ENCODE measurements around the gene SIGLEC6. TPM values are rescaled to one million over a fixed set of nuclear protein-coding genes. Genes with fewer than 3 reads are reported as not detected.
"Not testable (repeated sequence)": the region's sequence is repeated elsewhere in the genome, so short reads cannot be mapped to it uniquely, and the experiment has no call there.

SIGLEC6 gene
- polyA plus RNA-seq, 3 donors, result 0.05 to 0.34 TPM; not detected in 1

GRCh38 chr19:51521781-51522180 is 9.7 kb downstream of the SIGLEC6 start:
- WGBS, 3 donors, result 44 to 58% (median 48%) methylated on average over 2 of the region's 2 CpGs
- no peak overlapping the region for H3K27ac ChIP-seq (ENCODE audit: low read depth, low read length)

- 67 to 81% (median 78%) methylated on average over 2 of the region's 2 CpGs for WGBS, 3 donors
- H3K27ac ChIP-seq (ENCODE audit: low read depth, low read length), result no peak overlapping the region
These were observed 10.1 kb downstream of the SIGLEC6 start for GRCh38 chr19:51521357-51521756.

GRCh38 chr19:51520728-51521127 is 10.7 kb downstream of the SIGLEC6 start:
- 38 to 52% (median 42%) methylated on average over 2 of the region's 2 CpGs for WGBS, 3 donors

GRCh38 chr19:51514866-51515481 is 16.5 kb downstream of the SIGLEC6 start:
- no peak overlapping the region for H3K27ac ChIP-seq (ENCODE audit: low read depth, low read length)
- 13 to 18% (median 16%) methylated on average over 3 of the region's 3 CpGs for WGBS, 3 donors

More at GRCh38 chr19:51520728-51521127, 10.7 kb downstream of the SIGLEC6 start:
- H3K27ac ChIP-seq (ENCODE audit: low read depth, low read length), result no peak overlapping the region

- WGBS, 3 donors, result 19 to 33% (median 31%) methylated on average over 2 of the region's 2 CpGs
These were observed 17.5 kb downstream of the SIGLEC6 start for GRCh38 chr19:51513968-51514367.

GRCh38 chr19:51511353-51511752 is 20.1 kb downstream of the SIGLEC6 start:
- 10 to 17% (median 13%) methylated on average over 6 of the region's 6 CpGs for WGBS, 3 donors
- H3K27ac ChIP-seq (ENCODE audit: low read depth, low read length), result no peak overlapping the region

More at GRCh38 chr19:51513968-51514367, 17.5 kb downstream of the SIGLEC6 start:
- no peak overlapping the region for H3K27ac ChIP-seq (ENCODE audit: low read depth, low read length)

GRCh38 chr19:51509823-51510660 is 21.4 kb downstream of the SIGLEC6 start:
- WGBS, 3 donors, result 27 to 39% (median 37%) methylated on average over 7 of the region's 7 CpGs
- H3K27ac ChIP-seq (ENCODE audit: low read depth, low read length), result no peak overlapping the region

GRCh38 chr19:51508059-51508733 is 23.3 kb downstream of the SIGLEC6 start:
- 37 to 58% (median 55%) methylated on average over 2 to 3 of the region's 3 CpGs for WGBS, 3 donors

GRCh38 chr19:51507640-51508058 is 23.8 kb downstream of the SIGLEC6 start:
- WGBS, 3 donors, result 53 to 58% (median 54%) methylated on average over 6 of the region's 6 CpGs
- H3K27ac ChIP-seq (ENCODE audit: low read depth, low read length), result no peak overlapping the region

More at GRCh38 chr19:51508059-51508733, 23.3 kb downstream of the SIGLEC6 start:
- no peak overlapping the region for H3K27ac ChIP-seq (ENCODE audit: low read depth, low read length)

GRCh38 chr19:51507192-51507591 is 24.3 kb downstream of the SIGLEC6 start:
- no peak overlapping the region for H3K27ac ChIP-seq (ENCODE audit: low read depth, low read length)
- WGBS, 3 donors, result 36 to 54% (median 49%) methylated on average over 3 of the region's 3 CpGs

- WGBS, 3 donors, result 22 to 42% (median 42%) methylated on average over 3 of the region's 3 CpGs
- no peak overlapping the region for H3K27ac ChIP-seq (ENCODE audit: low read depth, low read length)
These were observed 25.6 kb downstream of the SIGLEC6 start for GRCh38 chr19:51505904-51506303.

GRCh38 chr19:51503896-51504295 is 27.6 kb downstream of the SIGLEC6 start:
- WGBS, 3 donors, result 34 to 42% (median 36%) methylated on average over 3 of the region's 3 CpGs
- H3K27ac ChIP-seq (ENCODE audit: low read depth, low read length), result no peak overlapping the region

- 45 to 69% (median 65%) methylated on average over 5 of the region's 5 CpGs for WGBS, 3 donors
- H3K27ac ChIP-seq (ENCODE audit: low read depth, low read length), result no peak overlapping the region
These were observed 28.1 kb downstream of the SIGLEC6 start for GRCh38 chr19:51503286-51503817.

- no peak within 1 kb of the TSS for H3K27ac ChIP-seq (ENCODE audit: low read depth, low read length)
- 46 to 65% (median 52%) methylated on average over 9 to 12 of the region's 12 CpGs for WGBS, 3 donors
These were observed 29.7 kb downstream of the SIGLEC6 start, which contains the start of gene SIGLEC12 for GRCh38 chr19:51501594-51502263. Gene SIGLEC12, minus strand, starts transcription at chr19:51501800. Its CDS starts 67 bp downstream, at chr19:51501733.

GRCh38 chr19:51500931-51501330 is 30.5 kb downstream of the SIGLEC6 start:
- not testable (repeated sequence) for H3K27ac ChIP-seq (ENCODE audit: low read depth, low read length)
- WGBS, 3 donors, result 50 to 61% (median 55%) methylated on average over 4 to 8 of the region's 8 CpGs

- no peak overlapping the region for H3K27ac ChIP-seq (ENCODE audit: low read depth, low read length)
- 26 to 56% (median 49%) methylated on average over 3 of the region's 3 CpGs for WGBS, 3 donors
These were observed 33.8 kb downstream of the SIGLEC6 start for GRCh38 chr19:51497666-51498065.

GRCh38 chr19:51493776-51494175 is 37.7 kb downstream of the SIGLEC6 start:
- WGBS, 3 donors, result 12 to 25% (median 13%) methylated on average over 2 of the region's 2 CpGs

GRCh38 chr19:51491586-51491985 is 39.9 kb downstream of the SIGLEC6 start:
- 71 to 82% (median 76%) methylated on average over 7 of the region's 7 CpGs for WGBS, 3 donors
- H3K27ac ChIP-seq (ENCODE audit: low read depth, low read length), result no peak overlapping the region

More at GRCh38 chr19:51493776-51494175, 37.7 kb downstream of the SIGLEC6 start:
- H3K27ac ChIP-seq (ENCODE audit: low read depth, low read length), result no peak overlapping the region
